Brain microvascular endothelial cell (primary cell): ENCODE measurements around the gene MRPL30.
"Not testable (repeated sequence)": the region's sequence is repeated elsewhere in the genome, so short reads cannot be mapped to it uniquely, and the experiment has no call there.

Experiments used
- DNase-seq: peaks from one replicate; pipeline ENCODE4 v3.0.0-alpha.2; 2020
- H3K27ac ChIP-seq: fragments of 250-450 bp; sonication (Bioruptor Pico); 2 replicates; pipeline ENCODE4 v1.5.1; 2020; ENCODE audit warnings: mild to moderate bottlenecking, moderate library complexity
- H3K27me3 ChIP-seq: fragments of 250-450 bp; sonication (Bioruptor Pico); replicated peaks from 2 replicates; pipeline ENCODE4 v1.5.1; 2020; ENCODE audit warnings: mild to moderate bottlenecking
- H3K36me3 ChIP-seq: fragments of 250-450 bp; sonication (Bioruptor Pico); replicated peaks from 2 replicates; pipeline ENCODE4 v1.5.1; 2020; ENCODE audit warnings: mild to moderate bottlenecking
- H3K4me3 ChIP-seq: 2 replicates; pipeline ENCODE4 v1.5.1; 2011; ENCODE audit warnings: low read depth, mild to moderate bottlenecking, control low read depth, low read length, moderate library complexity
- CTCF ChIP-seq: IDR thresholded peaks from 2 replicates; pipeline ENCODE4 v1.5.1; 2011; ENCODE audit warnings: low read depth, mild to moderate bottlenecking, moderate library complexity, low read length, control low read depth, inconsistent platforms; ENCODE audit errors: missing control alignments
- in situ Hi-C: cut with HindIII; loops from 2 replicates; pipeline ENCODE4 v1.10.0; 2017; ENCODE audit warnings: low sequenced_read_pairs, low pct_ligation_motif_present

MRPL30 gene

GRCh38 chr2:99181624-99182000, 628 bp downstream of the MRPL30 start:
- Histone ChIP-seq H3K36me3 (no peaks in the 10 kb centered on the region), H3K4me3 (peak overlapping the region; percentile 98), H3K27ac (peak overlapping the region; percentile 64), H3K27me3 (no peaks in the 10 kb centered on the region)
- TF ChIP-seq CTCF = no peak
- DNase-seq = peak; percentile 5
- in situ Hi-C loops = no loop called here

GRCh38 chr2:99183025-99183424, 2.0 kb downstream of the MRPL30 start:
- Histone ChIP-seq H3K4me3 (no peak overlapping the region), H3K36me3 (no peaks in the 10 kb centered on the region), H3K27ac (no peak overlapping the region), H3K27me3 (no peaks in the 10 kb centered on the region)
- in situ Hi-C loops = no loop called here
- no peak for DNase-seq
- TF ChIP-seq CTCF = no peak

- in situ Hi-C loops = no loop called here
- no peak overlapping the region for H3K4me3 ChIP-seq
- no peaks in the 10 kb centered on the region for H3K36me3 ChIP-seq
- DNase-seq = no peak
- H3K27me3 ChIP-seq = no peaks in the 10 kb centered on the region
- no peak for TF ChIP-seq CTCF
- no peak overlapping the region for H3K27ac ChIP-seq
Measured at GRCh38 chr2:99184811-99185210, 3.8 kb downstream of the MRPL30 start.

GRCh38 chr2:99187011-99187410, 6.0 kb downstream of the MRPL30 start:
- DNase-seq = no peak
- in situ Hi-C loops = no loop called here
- no peak overlapping the region for H3K4me3 ChIP-seq
- H3K36me3 ChIP-seq = peaks cover 3% of the 10 kb centered on the region
- TF ChIP-seq CTCF = no peak
- no peaks in the 10 kb centered on the region for H3K27me3 ChIP-seq
- no peak overlapping the region for H3K27ac ChIP-seq

GRCh38 chr2:99188357-99188756, 7.4 kb downstream of the MRPL30 start:
- H3K4me3 ChIP-seq = no peak overlapping the region
- in situ Hi-C loops = no loop called here
- no peak overlapping the region for H3K27ac ChIP-seq
- no peak for DNase-seq
- H3K36me3 ChIP-seq = peaks cover 5% of the 10 kb centered on the region
- H3K27me3 ChIP-seq = no peaks in the 10 kb centered on the region
- TF ChIP-seq CTCF = no peak

- DNase-seq = no peak
- no peak overlapping the region for H3K4me3 ChIP-seq
- H3K27ac ChIP-seq = no peak overlapping the region
- TF ChIP-seq CTCF = peak; percentile 42
- in situ Hi-C loops = no loop called here
- H3K36me3 ChIP-seq = peaks cover 11% of the 10 kb centered on the region
- H3K27me3 ChIP-seq = no peaks in the 10 kb centered on the region
Measured at GRCh38 chr2:99190548-99190947, 9.6 kb downstream of the MRPL30 start.

GRCh38 chr2:99192364-99192763, 11.4 kb downstream of the MRPL30 start:
- H3K27me3 ChIP-seq, H3K4me3 ChIP-seq, DNase-seq, H3K27ac ChIP-seq, in situ Hi-C loops: not testable (repeated sequence)
- peaks cover 14% of the 10 kb centered on the region for H3K36me3 ChIP-seq
